ENCODE results near the gene PPP1R37.
"Not testable (repeated sequence)": the region's sequence is repeated elsewhere in the genome, so short reads cannot be mapped to it uniquely, and the experiment has no call there.

The PPP1R37 gene

DNA sequence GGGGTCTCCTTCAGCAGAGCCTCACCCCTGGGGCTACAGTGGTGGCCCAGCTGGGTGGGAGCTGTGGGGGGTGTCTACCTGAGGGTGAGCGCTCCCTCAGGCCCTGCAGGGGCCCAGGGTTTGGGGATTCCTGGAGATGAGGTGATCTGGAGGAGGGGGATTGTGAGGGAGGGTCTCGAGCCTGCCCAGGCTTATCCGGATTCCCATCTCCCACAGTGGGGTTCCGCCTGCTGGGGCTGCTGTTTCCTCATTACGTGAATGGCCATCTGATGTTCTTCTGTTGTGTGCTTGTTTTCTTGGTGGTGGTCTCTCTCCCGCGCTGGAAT, 4.4 kb downstream of the PPP1R37 start:
- DNase-seq: no peak

DNA sequence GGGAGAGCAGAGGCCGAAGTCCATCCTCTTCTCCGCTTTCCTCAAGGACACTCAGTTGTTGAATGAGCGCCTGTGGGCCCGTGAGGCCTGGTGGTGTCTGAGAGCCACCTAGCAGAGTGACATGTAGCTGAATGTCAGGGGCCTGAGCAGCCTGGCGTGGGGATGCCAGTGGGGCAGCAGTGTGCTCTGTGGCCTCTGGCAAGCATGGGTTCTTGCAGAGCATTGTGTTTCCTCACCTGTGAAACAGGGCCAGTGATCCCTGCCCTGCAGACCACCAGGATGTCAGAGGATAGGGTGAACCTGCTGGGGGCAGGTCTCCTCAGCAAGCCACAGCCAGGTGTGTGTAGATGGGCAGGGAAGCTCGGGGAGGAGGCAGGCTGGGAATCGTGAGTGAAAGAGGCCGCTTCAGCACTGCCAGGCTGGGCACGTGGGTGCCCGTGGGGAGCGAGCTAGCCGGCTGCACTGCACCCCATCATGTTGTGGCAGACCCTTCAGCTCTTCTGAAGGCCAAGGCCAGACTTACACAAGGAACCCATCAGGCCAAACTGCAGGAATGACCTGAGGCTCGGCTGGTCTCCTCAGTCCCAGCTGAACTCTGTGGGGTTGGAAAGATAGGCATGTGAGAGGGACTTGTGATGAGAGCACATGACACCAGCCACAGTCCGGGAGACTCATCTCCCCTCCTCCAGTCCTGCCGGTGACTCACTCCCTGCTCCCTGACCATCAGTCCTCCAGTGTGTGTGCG, 5.0 kb downstream of the PPP1R37 start:
- DNase-seq: no peak

- no peak for DNase-seq
Observed at GRCh38 chr19:45098521-45099466, 5.8 kb downstream of the PPP1R37 start.

- no peak for DNase-seq
Observed at GRCh38 chr19:45099467-45100191, 6.7 kb downstream of the PPP1R37 start.

- no peak for DNase-seq
Observed at GRCh38 chr19:45100201-45100600, 7.2 kb downstream of the PPP1R37 start.

- no peak for DNase-seq
Observed at GRCh38 chr19:45100846-45101252, 7.9 kb downstream of the PPP1R37 start.

GRCh38 chr19:45101806-45102205, 8.8 kb downstream of the PPP1R37 start:
- DNase-seq: no peak

DNA sequence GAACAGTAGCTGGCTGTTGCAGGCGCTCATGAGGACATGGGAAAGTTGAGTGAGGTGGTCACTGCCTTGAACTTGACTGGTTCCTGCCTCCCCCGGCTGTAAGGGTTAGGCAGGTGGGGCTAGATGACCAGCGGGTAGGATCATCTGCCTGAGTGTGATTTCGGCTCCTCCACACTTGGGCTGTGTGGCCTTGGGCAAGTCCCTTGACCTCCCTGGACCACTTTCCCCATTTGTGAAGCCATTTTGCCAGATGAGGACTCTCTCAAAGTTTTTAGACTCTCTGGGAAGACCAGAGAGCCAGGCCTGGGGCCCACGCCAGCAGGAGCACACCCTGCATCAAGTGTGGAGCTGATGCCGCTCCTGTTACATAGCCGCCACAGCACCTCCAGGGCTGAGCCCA, 9.5 kb downstream of the PPP1R37 start:
- DNase-seq: no peak

DNA sequence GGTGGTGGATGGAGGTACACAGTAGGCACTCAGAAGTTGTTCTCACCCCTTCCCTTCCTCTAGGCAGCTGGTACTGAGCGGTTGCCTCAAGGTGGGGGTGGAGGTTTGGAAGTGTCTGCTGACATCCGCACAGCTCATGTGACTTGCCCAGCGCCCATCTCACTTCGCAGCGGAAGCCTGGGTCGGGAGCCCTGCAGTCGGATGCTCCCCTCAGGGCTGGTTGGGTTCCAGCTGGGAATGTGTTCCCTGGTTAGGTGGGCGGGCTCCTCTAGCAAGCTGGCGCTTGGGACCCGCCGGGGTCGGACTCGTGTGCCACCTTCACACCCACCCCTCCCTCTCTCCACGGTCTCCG, 10.2 kb downstream of the PPP1R37 start:
- DNase-seq: peak; percentile 19 to 58 (median 26)

GRCh38 chr19:45103508-45104319, 10.7 kb downstream of the PPP1R37 start:
- DNase-seq: peak in 1 of 6 experiments; percentile 40

- DNase-seq: no peak
Observed at GRCh38 chr19:45104658-45105349, 11.8 kb downstream of the PPP1R37 start.

GRCh38 chr19:45106363-45106762, 13.4 kb downstream of the PPP1R37 start:
- DNase-seq: not testable (repeated sequence)

- DNase-seq: no peak
Observed at GRCh38 chr19:45107621-45108150, 14.7 kb downstream of the PPP1R37 start.

DNA sequence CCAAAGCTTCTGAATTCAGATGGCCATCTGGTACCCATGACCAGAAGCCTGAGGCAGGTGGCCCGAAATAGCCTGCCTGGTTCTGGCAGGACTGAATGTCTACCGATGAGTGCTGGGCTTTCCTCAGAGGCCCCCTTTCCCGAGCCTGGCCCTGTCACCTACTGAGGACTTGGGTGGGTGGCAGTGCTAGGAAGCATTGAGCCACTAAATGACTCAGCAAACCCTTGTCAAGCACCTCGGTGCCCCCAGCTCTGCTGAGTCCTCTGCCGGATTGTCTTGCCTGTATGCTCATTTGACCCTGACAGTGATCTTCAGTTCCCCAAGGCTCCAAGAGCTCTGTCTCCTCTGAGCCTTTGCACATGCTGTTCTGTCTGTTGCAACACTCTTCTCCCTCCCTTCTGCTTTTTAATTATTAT, 17.9 kb downstream of the PPP1R37 start:
- no peak for DNase-seq

DNA sequence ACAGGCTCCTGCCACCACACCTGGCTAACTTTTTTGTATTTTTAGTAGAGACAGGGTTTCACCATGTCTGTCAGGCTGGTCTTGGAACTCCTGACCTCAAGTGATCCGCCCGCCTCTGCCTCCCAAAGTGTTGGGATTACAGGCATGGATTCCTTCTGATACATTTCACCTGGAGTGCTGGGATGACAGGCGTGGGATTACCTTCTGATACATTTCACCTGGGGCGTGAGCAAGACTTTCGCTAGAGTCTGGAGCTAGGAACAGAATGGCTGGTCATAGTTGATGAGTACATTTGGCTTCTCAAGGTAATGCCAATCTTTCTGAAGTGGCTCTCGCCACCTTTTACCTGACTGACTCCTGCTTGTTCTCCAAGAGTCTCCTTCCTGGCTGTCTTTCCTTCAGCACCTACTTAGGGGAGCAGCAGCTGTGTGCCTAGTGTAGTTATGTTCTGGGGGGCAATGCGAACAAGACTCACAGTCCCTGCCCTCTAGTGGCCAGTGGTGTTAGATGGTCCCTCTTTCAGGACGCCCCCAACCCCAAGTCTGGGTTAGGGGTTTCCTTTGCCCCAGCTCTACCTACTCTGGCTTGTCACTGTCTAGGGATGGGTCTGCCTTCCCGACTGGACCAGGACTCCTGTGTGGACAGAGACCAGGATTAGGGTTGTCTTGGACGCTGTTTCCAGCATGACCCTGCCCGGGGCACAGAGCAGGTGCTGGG, 19.3 kb downstream of the PPP1R37 start:
- no peak for DNase-seq

- no peak for DNase-seq
Observed at GRCh38 chr19:45113628-45114027, 20.6 kb downstream of the PPP1R37 start.

DNA sequence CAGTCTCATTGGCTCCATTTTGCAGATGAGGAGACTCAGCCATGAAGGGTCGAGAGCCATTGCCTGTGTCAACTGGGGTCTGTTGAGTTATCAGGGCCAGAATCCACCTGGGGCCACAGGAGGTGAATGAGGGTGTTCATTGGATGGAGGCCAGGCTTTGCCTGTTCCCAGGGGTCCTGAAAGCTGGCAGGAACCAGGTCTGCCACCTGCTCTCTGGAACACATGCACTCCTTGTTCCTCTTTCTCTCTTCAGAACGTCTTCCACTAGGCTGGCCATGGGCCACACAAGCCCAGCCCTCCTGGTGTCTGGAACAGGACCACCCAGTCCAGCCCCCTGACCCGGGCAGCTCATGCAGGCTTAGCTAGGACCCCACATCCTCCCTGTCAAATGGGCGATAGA, 21.1 kb downstream of the PPP1R37 start:
- DNase-seq: no peak

- DNase-seq: no peak
Observed at GRCh38 chr19:45115809-45116615, 23.0 kb downstream of the PPP1R37 start.

- DNase-seq: peak in 5 of 6 experiments; percentile 11 to 33 (median 16)
Observed at GRCh38 chr19:45117167-45117594, 24.2 kb downstream of the PPP1R37 start.

DNA sequence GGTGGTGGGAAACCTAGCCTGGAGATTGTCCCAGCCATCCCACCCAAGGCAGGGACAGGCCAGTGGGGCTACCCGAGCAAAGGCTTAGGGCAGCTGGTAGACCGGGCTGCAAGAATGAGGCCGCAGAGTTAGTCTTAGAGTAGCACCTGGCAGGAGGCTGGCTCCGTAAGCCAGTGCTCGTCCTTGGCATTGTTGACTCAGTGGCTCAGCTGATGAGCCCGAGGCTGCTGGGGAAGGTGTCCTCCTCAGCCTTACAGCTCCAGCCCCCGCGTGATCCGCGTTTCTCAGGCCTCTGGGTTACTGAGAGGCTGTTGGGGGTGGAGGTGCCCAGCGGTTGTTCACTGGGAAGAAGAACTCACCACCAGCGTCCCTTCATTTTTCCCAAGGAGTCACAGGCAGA, 24.7 kb downstream of the PPP1R37 start:
- DNase-seq: no peak
